ENCODE measurements around the gene VASP.

VASP gene

DNA sequence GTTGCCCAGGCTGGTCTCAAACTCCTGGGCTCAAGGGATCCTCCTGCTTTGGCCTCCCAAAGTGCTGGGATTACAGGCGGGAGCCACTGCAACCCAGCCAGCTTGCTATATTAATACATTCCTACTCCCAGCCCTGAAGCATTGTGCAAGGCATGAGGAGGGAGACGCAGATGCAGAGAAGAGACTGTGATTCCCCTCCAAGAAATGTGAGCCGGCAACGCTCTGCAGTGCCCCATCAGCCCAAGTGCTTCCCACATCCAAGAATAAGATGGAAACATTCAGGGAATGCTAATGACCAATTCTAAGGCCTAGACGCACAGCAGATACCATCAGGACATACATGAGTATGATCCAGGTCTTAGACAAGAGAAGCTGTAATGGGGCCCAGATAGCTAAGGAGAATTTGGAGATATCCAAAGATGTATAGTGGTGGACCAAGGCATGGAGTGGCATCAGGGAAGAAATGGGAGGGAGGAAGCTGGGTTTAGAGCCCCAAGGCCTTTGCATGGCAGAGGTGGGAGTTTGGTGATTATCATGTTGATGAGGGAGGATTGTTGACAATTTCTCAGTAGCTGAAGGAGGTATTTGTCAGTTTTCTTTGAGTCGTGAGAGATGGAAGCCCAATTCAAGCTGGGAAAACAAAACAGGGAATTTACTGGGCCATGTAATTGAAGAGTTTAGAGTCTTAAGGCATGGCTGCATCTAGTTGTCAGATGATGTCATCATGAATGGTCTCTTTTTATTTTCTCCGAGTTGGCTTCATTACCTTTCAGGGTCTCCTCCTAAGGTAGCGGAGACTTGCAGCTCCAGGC is 6.2 kb upstream of the VASP start:
- H3K4me1 ChIP-seq (ENCODE audit: control insufficient read depth in 1 of 2, insufficient read depth in 1 of 2, low read depth in 1 of 2, low read length in 1 of 2) = peaks cover 83 to 92% of the 10 kb centered on the region in 2 experiments
- TF ChIP-seq, protein P1, sequence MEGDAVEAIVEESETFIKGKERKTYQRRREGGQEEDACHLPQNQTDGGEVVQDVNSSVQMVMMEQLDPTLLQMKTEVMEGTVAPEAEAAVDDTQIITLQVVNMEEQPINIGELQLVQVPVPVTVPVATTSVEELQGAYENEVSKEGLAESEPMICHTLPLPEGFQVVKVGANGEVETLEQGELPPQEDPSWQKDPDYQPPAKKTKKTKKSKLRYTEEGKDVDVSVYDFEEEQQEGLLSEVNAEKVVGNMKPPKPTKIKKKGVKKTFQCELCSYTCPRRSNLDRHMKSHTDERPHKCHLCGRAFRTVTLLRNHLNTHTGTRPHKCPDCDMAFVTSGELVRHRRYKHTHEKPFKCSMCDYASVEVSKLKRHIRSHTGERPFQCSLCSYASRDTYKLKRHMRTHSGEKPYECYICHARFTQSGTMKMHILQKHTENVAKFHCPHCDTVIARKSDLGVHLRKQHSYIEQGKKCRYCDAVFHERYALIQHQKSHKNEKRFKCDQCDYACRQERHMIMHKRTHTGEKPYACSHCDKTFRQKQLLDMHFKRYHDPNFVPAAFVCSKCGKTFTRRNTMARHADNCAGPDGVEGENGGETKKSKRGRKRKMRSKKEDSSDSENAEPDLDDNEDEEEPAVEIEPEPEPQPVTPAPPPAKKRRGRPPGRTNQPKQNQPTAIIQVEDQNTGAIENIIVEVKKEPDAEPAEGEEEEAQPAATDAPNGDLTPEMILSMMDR (IDR thresholded peaks at IDR 0.05) = no peak
- H3K4me3 ChIP-seq (ENCODE audit: low read depth in 1 of 2, low read length in 1 of 2) = peak overlapping the region; percentile 18 to 42
- peak overlapping the region; percentile 91 for H3K27ac ChIP-seq
- H3K27me3 ChIP-seq = peaks cover 34% of the 10 kb centered on the region
- no peaks in the 10 kb centered on the region for H3K36me3 ChIP-seq
- no peaks in the 10 kb centered on the region for H3K9me3 ChIP-seq

DNA sequence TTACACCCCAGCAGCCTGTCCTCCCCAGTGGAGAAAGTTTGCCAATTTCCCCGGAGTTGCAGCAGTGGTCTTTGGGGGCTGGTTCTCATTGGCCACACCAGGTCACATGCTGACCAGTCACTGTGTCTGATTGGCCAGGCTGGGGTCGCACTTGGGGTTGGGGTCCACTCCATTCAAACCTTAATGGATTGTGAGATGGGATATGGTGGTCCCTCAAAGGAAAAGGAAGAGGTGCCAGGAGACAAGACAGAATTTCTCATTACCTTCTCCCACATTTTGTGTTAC is 5.6 kb upstream of the VASP start:
- Histone ChIP-seq H3K36me3 (no peaks in the 10 kb centered on the region), H3K27me3 (peaks cover 30% of the 10 kb centered on the region), H3K4me1 (ENCODE audit: control insufficient read depth in 1 of 2, insufficient read depth in 1 of 2, low read depth in 1 of 2, low read length in 1 of 2) (peaks cover 80 to 89% of the 10 kb centered on the region in 2 experiments), H3K9me3 (no peaks in the 10 kb centered on the region), H3K27ac (peak overlapping the region; percentile 91), H3K4me3 (ENCODE audit: low read depth in 1 of 2, low read length in 1 of 2) (peak overlapping the region; percentile 18 to 42)
- TF ChIP-seq, protein P1 (IDR thresholded peaks at IDR 0.05) = no peak

DNA sequence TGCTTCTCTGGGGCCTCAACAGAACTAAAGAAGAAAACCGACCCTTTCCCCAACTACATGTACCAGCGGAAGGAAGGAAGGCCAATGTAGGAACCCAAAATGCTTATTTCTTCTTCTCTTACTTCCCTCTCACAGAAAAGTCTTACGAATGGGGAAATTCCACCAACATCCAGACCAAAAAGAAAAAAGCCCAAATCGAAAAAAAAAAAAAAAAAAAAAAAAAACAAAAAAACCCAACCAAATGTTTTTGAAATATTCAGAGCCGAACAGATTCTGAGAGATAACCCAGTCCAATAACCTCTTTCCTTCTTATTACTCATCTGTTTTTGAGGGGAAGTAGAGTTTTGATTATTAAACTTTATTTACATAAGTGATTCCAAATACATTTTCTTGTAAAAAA is 5.2 kb upstream of the VASP start:
- peaks cover 29% of the 10 kb centered on the region for H3K27me3 ChIP-seq
- H3K27ac ChIP-seq = peak overlapping the region; percentile 91
- H3K36me3 ChIP-seq = no peaks in the 10 kb centered on the region
- peak overlapping the region; percentile 18 to 42 for H3K4me3 ChIP-seq (ENCODE audit: low read depth in 1 of 2, low read length in 1 of 2)
- H3K9me3 ChIP-seq = no peaks in the 10 kb centered on the region
- TF ChIP-seq, protein P1 (IDR thresholded peaks at IDR 0.05) = no peak
- peaks cover 78 to 87% of the 10 kb centered on the region in 2 experiments for H3K4me1 ChIP-seq (ENCODE audit: control insufficient read depth in 1 of 2, insufficient read depth in 1 of 2, low read depth in 1 of 2, low read length in 1 of 2)

DNA sequence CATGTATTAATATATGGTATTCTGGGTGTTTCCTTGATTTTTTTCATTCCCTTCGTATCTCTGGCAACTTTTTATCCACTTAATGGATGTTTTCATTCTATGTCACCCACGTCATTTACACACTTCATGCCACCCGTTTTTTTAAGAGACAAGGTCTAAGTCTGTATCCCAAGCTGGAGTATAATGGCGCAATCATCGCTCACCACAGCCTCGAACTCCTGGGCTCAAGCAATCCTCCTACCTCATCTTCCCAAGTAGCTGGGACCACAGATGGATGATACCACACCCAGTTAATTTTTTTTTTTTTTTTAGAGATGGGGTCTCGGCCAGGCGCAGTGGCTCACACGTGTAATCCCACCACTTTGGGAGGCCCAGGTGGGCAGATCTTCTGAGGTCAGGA is 3.4 kb upstream of the VASP start:
- H3K4me1 ChIP-seq (ENCODE audit: control insufficient read depth in 1 of 2, insufficient read depth in 1 of 2, low read depth in 1 of 2, low read length in 1 of 2) = peaks cover 60 to 70% of the 10 kb centered on the region in 2 experiments
- TF ChIP-seq, protein P1 (IDR thresholded peaks at IDR 0.05) = no peak

DNA sequence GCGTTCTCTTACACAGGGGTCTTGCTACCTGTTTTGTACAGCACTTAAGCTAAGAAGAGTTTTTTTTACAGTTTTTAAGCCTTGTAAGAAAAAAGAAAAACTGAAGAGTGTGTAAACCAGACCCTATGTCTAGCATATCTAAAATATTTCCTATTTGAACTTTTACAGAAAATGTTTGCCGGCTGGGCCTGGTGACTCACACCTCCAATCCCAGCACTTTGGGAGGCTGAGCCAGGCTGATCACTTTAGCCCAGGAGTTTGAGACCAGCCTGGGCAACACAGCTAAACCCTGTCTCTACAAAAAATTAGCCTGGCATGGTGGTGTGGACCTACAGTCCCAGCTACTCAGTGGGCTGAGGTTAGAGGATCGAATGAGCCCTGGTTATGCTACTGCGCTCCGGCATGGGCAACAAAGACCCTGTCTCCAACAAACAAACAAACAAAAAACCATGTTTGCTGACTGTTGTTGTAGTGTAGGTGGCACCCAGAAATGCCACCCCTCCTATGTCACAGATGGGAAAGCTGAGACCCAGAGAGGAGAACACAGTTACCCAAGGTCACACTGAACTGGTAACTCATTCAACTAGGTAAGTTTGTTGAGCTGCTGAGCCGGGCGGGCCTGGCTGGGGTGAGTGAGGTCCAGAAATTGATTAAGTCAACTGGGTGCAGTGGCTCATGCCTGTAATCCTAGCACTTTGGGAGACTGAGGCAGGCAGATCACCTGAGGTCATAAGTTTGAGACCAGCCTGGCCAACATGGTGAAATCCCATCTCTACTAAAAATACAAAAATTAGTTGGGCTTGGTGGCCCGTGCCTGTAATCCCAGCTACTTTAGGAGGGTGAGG is 1.9 kb upstream of the VASP start:
- Histone ChIP-seq H3K27ac (peak overlapping the region; percentile 100), H3K36me3 (peaks cover 17% of the 10 kb centered on the region), H3K9me3 (no peaks in the 10 kb centered on the region), H3K4me3 (ENCODE audit: low read depth in 1 of 2, low read length in 1 of 2) (peak overlapping the region; percentile 98 to 100), H3K4me1 (ENCODE audit: control insufficient read depth in 1 of 2, insufficient read depth in 1 of 2, low read depth in 1 of 2, low read length in 1 of 2) (peaks cover 50 to 66% of the 10 kb centered on the region in 2 experiments), H3K27me3 (no peaks in the 10 kb centered on the region)
- TF ChIP-seq, protein P1 (IDR thresholded peaks at IDR 0.05) = no peak

More for the DNA sequence above, 3.4 kb upstream of the VASP start:
- H3K4me3 ChIP-seq (ENCODE audit: low read depth in 1 of 2, low read length in 1 of 2) = no peak overlapping the region
- H3K27ac ChIP-seq = no peak overlapping the region
- peaks cover 3% of the 10 kb centered on the region for H3K36me3 ChIP-seq
- no peaks in the 10 kb centered on the region for H3K9me3 ChIP-seq
- peaks cover 11% of the 10 kb centered on the region for H3K27me3 ChIP-seq
